A549 treated with AZD9567 at 1 μM for 4 hours (cell line): Measurements from ENCODE around the gene FHOD3. TPM values are rescaled to one million over a fixed set of nuclear protein-coding genes. Genes with fewer than 3 reads are reported as not detected.

Experiments used
- total RNA-seq: library from RNA; stranded (reverse); fragments of 200-300 nt; extraction: Qiagen RNA extraction; gene quantifications from 5 replicates; pipeline ENCODE4 v1.2.3, GENCODE V29; 2022; ENCODE audit not compliant: insufficient read depth

Gene FHOD3
- total RNA-seq = 1.8 to 2.8 TPM (median 2.2 TPM) in 5 replicates

DNA sequence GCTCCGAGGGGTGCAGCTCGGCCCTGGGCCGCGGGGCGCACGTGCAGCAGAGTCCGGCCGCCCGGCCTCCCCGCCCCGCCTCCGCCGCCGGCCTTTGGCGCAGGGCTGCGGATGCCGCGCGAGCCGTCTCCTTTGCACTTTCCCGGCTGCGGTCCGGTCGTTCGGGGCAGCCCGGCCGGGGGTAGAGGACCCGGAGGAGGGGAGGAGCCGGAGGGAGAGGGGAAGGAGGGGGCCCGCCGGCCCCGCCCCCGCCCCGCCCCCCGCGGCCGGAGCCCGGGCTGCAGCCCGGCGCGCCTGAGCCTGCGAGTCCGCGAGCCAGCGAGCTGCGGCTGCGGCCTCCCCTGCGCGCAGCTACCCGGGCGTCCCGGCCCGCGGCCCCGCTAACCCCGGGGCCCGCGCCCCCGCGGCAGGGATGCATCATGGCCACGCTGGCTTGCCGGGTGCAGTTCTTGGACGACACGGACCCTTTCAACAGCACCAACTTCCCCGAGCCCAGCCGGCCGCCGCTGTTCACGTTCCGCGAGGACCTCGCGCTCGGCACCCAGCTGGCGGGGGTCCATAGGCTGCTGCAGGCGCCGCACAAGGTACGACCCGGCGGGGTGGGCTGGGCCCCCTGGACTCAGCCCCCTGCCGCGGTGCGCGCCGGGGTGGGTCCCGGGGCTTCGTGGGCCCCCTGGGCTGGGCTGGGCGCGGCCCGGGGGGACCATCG is at the start of gene FHOD3:
FHOD3 (plus strand) TSS at position 297 of the 709 bp plus-strand sequence; CDS start at position 420, 123 bp downstream.

DNA sequence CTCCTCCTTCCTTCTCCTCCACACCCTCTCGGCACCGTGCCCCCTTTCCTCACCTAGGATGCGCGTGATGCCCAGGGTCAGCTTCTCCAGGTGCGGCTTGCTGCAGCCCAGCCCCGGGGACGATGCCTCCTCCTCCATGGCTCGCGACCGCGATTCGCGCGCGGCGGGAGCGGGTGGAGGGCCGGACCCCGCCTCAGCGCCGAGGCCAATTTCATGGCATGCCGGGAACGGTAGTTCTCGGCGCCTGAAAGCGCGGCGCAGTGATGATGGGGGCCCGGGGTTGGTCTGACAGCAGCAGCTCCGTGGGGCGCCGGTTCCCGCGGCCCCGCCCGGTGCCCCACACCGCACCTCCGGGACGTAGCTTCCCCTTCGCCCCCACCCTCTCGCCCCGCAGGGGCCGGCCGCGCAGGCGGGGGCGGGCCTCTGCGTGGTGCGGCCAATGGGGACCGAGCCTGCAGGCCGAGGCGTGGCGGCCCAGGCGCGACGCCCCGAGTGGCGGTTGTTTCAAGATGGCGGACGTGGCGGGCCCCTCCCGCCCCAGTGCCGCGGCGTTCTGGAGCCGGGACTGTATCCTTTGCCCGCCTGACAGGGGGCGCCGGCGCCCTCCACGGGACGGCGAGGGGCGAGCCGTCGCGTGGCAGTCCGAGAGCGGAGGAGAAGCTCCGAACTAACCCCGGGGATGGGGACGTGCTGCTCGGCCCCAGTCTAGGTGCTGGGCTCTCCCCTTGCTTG is 531.3 kb downstream of the FHOD3 start, which contains the start of the genes KIAA1328 and TPGS2:
KIAA1328 (plus strand) TSS at position 498 of the 732 bp plus-strand sequence; CDS start at position 510, 12 bp downstream.
TPGS2 (minus strand) TSS at position 373 of the 732 bp plus-strand sequence; CDS start at position 138, 235 bp downstream.

Other genes starting within 250 kb of the FHOD3 start
- 17.9 to 25.7 TPM (median 24.0 TPM) in 5 replicates for gene RPRD1A, start 230.2 kb upstream of the FHOD3 start, total RNA-seq
- 41.1 to 59.8 TPM (median 49.2 TPM) in 5 replicates for gene SLC39A6, start 168.4 kb upstream of the FHOD3 start, total RNA-seq
- 34.2 to 38.7 TPM (median 36.5 TPM) in 5 replicates for gene ELP2, start 167.8 kb upstream of the FHOD3 start, total RNA-seq
- gene MOCOS, start 110.2 kb upstream of the FHOD3 start, total RNA-seq = 2.5 to 4.2 TPM (median 3.1 TPM) in 5 replicates